Activated gamma-delta T cell treated with Interleukin-2 at 50 U/mL for 16 hours (primary cell): ENCODE data around the gene ADAM22.

ENCODE experiments used
- DNase-seq: peaks from one replicate; pipeline ENCODE4 v3.0.0-alpha.2; 2020

The ADAM22 gene

GRCh38 chr7:88172842-88173241 is 238.8 kb downstream of the ADAM22 start:
- no peak for DNase-seq

- no peak for DNase-seq
These were observed 242.1 kb downstream of the ADAM22 start for GRCh38 chr7:88176190-88176589.

GRCh38 chr7:88183051-88183450 is 249.0 kb downstream of the ADAM22 start:
- DNase-seq = no peak

GRCh38 chr7:88184848-88185304 is 250.8 kb downstream of the ADAM22 start:
- DNase-seq = no peak

- DNase-seq = no peak
These were observed 251.6 kb downstream of the ADAM22 start for GRCh38 chr7:88185650-88186049.

GRCh38 chr7:88191911-88192310 is 257.9 kb downstream of the ADAM22 start:
- DNase-seq = no peak

- no peak for DNase-seq
These were observed 266.2 kb downstream of the ADAM22 start for GRCh38 chr7:88200261-88200660.

- DNase-seq = no peak
These were observed 266.7 kb downstream of the ADAM22 start for GRCh38 chr7:88200789-88201188.

- no peak for DNase-seq
These were observed 267.3 kb downstream of the ADAM22 start for GRCh38 chr7:88201305-88201704.

- no peak for DNase-seq
These were observed 268.2 kb downstream of the ADAM22 start for GRCh38 chr7:88202278-88202677.

GRCh38 chr7:88202799-88203198 is 268.7 kb downstream of the ADAM22 start:
- DNase-seq = no peak

- no peak for DNase-seq
These were observed 269.4 kb downstream of the ADAM22 start for GRCh38 chr7:88203401-88203800.

GRCh38 chr7:88204525-88205110 is 270.6 kb downstream of the ADAM22 start:
- no peak for DNase-seq

- no peak for DNase-seq
These were observed 271.1 kb downstream of the ADAM22 start for GRCh38 chr7:88205179-88205578.

- DNase-seq = no peak
These were observed 272.2 kb downstream of the ADAM22 start for GRCh38 chr7:88206254-88206653.

- no peak for DNase-seq
These were observed 274.5 kb downstream of the ADAM22 start for GRCh38 chr7:88208521-88208920.

GRCh38 chr7:88212918-88213317 is 278.9 kb downstream of the ADAM22 start:
- DNase-seq = no peak

GRCh38 chr7:88214456-88214855 is 280.4 kb downstream of the ADAM22 start:
- no peak for DNase-seq

- no peak for DNase-seq
These were observed 281.2 kb downstream of the ADAM22 start for GRCh38 chr7:88215295-88215694.

GRCh38 chr7:88216276-88216675 is 282.2 kb downstream of the ADAM22 start:
- no peak for DNase-seq

GRCh38 chr7:88217675-88218428 is 283.8 kb downstream of the ADAM22 start:
- no peak for DNase-seq

- no peak for DNase-seq
These were observed 284.3 kb downstream of the ADAM22 start for GRCh38 chr7:88218429-88218745.

GRCh38 chr7:88218836-88219605 is 285.0 kb downstream of the ADAM22 start:
- DNase-seq = peak; percentile 13
